GM19035 (cell line): ENCODE measurements around the gene APMAP.
"Not testable (repeated sequence)": the region's sequence is repeated elsewhere in the genome, so short reads cannot be mapped to it uniquely, and the experiment has no call there.

Experiments used
- ATAC-seq: cut with Tn5 transposase; IDR thresholded peaks from one replicate; pipeline ENCODE4 v1.9.1; 2021; ENCODE audit not compliant: unreplicated experiment

The APMAP gene

GRCh38 chr20:24954151-24954550, 38.4 kb downstream of the APMAP start:
- ATAC-seq, result no peak

- no peak for ATAC-seq
These were observed 38.9 kb downstream of the APMAP start for GRCh38 chr20:24953621-24954133.

- no peak for ATAC-seq
These were observed 39.4 kb downstream of the APMAP start for GRCh38 chr20:24953209-24953575.

GRCh38 chr20:24952376-24953208, 40.0 kb downstream of the APMAP start:
- no peak for ATAC-seq

- ATAC-seq, result no peak
These were observed 40.9 kb downstream of the APMAP start for GRCh38 chr20:24951536-24952083.

- ATAC-seq, result no peak
These were observed 41.6 kb downstream of the APMAP start for GRCh38 chr20:24950836-24951525.

- ATAC-seq, result no peak
These were observed 42.3 kb downstream of the APMAP start for GRCh38 chr20:24950128-24950835.

- ATAC-seq, result no peak
These were observed 42.8 kb downstream of the APMAP start for GRCh38 chr20:24949756-24950127.

- ATAC-seq, result no peak
These were observed 43.4 kb downstream of the APMAP start, which contains the start of gene CST7 for GRCh38 chr20:24948939-24949679. Gene CST7, plus strand, starts transcription at chr20:24949269. Its CDS starts 237 bp downstream, at chr20:24949506.

- not testable (repeated sequence) for ATAC-seq
These were observed 44.1 kb downstream of the APMAP start for GRCh38 chr20:24948396-24948938.

- ATAC-seq, result not testable (repeated sequence)
These were observed 46.2 kb downstream of the APMAP start for GRCh38 chr20:24946376-24946775.

GRCh38 chr20:24943731-24944130, 48.8 kb downstream of the APMAP start:
- ATAC-seq, result no peak

- ATAC-seq, result no peak
These were observed 49.4 kb downstream of the APMAP start for GRCh38 chr20:24943196-24943595.

GRCh38 chr20:24942679-24943078, 49.9 kb downstream of the APMAP start:
- no peak for ATAC-seq

- no peak for ATAC-seq
These were observed 53.5 kb downstream of the APMAP start for GRCh38 chr20:24939036-24939435.

GRCh38 chr20:24938498-24938897, 54.1 kb downstream of the APMAP start:
- ATAC-seq, result no peak

- ATAC-seq, result no peak
These were observed 55.0 kb downstream of the APMAP start for GRCh38 chr20:24937579-24937978.

GRCh38 chr20:24936526-24937407, 55.8 kb downstream of the APMAP start:
- no peak for ATAC-seq
